Liver (tissue), 9 donors: ENCODE results near the gene SLC29A3. TPM values are rescaled to one million over a fixed set of nuclear protein-coding genes. Genes with fewer than 3 reads are reported as not detected.

Experiments used
- DNase-seq: peaks from one replicate; pipeline ENCODE4 v3.0.0-alpha.2; 2017; ENCODE audit warnings: low spot score
- H3K27ac ChIP-seq, 2 donors: one replicate each; pipeline ENCODE4 v1.7.0; 2013; ENCODE audit warnings: inconsistent platforms in 2 of 2, low read length in 2 of 2, control low read depth in 1 of 2, low read depth in 1 of 2, mild to moderate bottlenecking in 1 of 2
- H3K27me3 ChIP-seq, 4 donors: one replicate each; pipeline versions ENCODE4 v1.6.1 to v1.7.0; 2013; ENCODE audit warnings: low read length in 3 of 4, inconsistent platforms in 1 of 4, mild to moderate bottlenecking in 1 of 4, moderate library complexity in 1 of 4; ENCODE audit not compliant: control insufficient read depth in 4 of 4, insufficient read depth in 4 of 4
- H3K36me3 ChIP-seq, 4 donors: one replicate each; pipeline versions ENCODE4 v1.6.1 to v1.7.0; 2013; ENCODE audit warnings: low read length in 3 of 4, mild to moderate bottlenecking in 3 of 4, low read depth in 1 of 4, moderate library complexity in 1 of 4; ENCODE audit not compliant: control insufficient read depth in 4 of 4, insufficient read depth in 3 of 4
- H3K4me1 ChIP-seq, 4 donors: one replicate each; pipeline versions ENCODE4 v1.6.1 to v1.7.0; 2013; ENCODE audit warnings: low read length in 3 of 4, mild to moderate bottlenecking in 3 of 4, moderate library complexity in 1 of 4; ENCODE audit not compliant: control insufficient read depth in 4 of 4, insufficient read depth in 4 of 4
- H3K4me3 ChIP-seq, 3 donors: one replicate each; pipeline versions ENCODE4 v1.6.1 to v1.7.0; 2013; ENCODE audit warnings: low read length in 3 of 3, control low read depth in 1 of 3, low read depth in 1 of 3, mild to moderate bottlenecking in 1 of 3
- H3K9ac ChIP-seq, 2 donors: one replicate each; pipeline ENCODE4 v1.7.0; 2013; ENCODE audit warnings: low read length in 2 of 2, mild to moderate bottlenecking in 2 of 2, moderate library complexity in 2 of 2, control low read depth in 1 of 2, low read depth in 1 of 2
- H3K9me3 ChIP-seq, 4 donors: one replicate each; pipeline versions ENCODE4 v1.6.1 to v1.7.0; 2013; ENCODE audit warnings: low read length in 3 of 4; ENCODE audit not compliant: control insufficient read depth in 4 of 4
- EGR1 ChIP-seq, 2 donors: IDR thresholded peaks; 2 replicates each; pipeline ENCODE4 v1.6.1; 2016 to 2018; ENCODE audit warnings: antibody characterized with exemption in 2 of 2, low read depth in 2 of 2
- REST ChIP-seq: IDR thresholded peaks from 2 replicates; pipeline ENCODE4 v1.6.1; 2016; ENCODE audit warnings: antibody characterized with exemption, mild to moderate bottlenecking
- YY1 ChIP-seq: IDR thresholded peaks from 2 replicates; pipeline ENCODE4 v1.6.1; 2016; ENCODE audit warnings: antibody characterized with exemption, mild to moderate bottlenecking
- WGBS: extraction: QIAGEN DNeasy Blood & Tissue Kit; methylation state at CpG from one replicate; pipeline ENCODE4 v1.1.7; 2013; 5-methylcytosine and 5-hydroxymethylcytosine counted together
- polyA plus RNA-seq, 2 donors: library from polyadenylated mRNA; stranded (reverse) in 1 of 2; unstranded in 1 of 2; fragments of 200-250 nt in 1 of 2; fragments of >200 nt in 1 of 2; fragmentation: Nextera tagmentation in 1 of 2; extraction: Ambion mirVana in 1 of 2; gene quantifications; one replicate each; pipeline versions ENCODE4 v1.2.1 to v1.2.3, GENCODE V29; 2013 to 2015
- total RNA-seq, 2 donors: library from RNA; depleted of rRNA; stranded (reverse); fragments of >200 nt; gene quantifications; one replicate each; pipeline ENCODE4 v1.2.3, GENCODE V29; 2014
- TF ChIP-seq, protein P1 (sequence below): fragments of 150-350 bp; IDR thresholded peaks from 2 replicates; pipeline ENCODE4 v1.5.1; 2017; ENCODE audit warnings: improper control_type of control experiment, low read depth, low read length; ENCODE audit not compliant: missing input control
- TF ChIP-seq, protein P2 (sequence below): IDR thresholded peaks from 2 replicates; pipeline ENCODE4 v1.6.1; 2016; ENCODE audit warnings: antibody characterized with exemption
- donor health status: healthy.
- donor health status: healthy.
- donor health status: healthy.
- donor health status: healthy.
- donor health status: healthy.

Gene SLC29A3
- total and polyA plus RNA-seq, 4 donors: 3.1 to 11.9 (median 5.3) TPM

DNA sequence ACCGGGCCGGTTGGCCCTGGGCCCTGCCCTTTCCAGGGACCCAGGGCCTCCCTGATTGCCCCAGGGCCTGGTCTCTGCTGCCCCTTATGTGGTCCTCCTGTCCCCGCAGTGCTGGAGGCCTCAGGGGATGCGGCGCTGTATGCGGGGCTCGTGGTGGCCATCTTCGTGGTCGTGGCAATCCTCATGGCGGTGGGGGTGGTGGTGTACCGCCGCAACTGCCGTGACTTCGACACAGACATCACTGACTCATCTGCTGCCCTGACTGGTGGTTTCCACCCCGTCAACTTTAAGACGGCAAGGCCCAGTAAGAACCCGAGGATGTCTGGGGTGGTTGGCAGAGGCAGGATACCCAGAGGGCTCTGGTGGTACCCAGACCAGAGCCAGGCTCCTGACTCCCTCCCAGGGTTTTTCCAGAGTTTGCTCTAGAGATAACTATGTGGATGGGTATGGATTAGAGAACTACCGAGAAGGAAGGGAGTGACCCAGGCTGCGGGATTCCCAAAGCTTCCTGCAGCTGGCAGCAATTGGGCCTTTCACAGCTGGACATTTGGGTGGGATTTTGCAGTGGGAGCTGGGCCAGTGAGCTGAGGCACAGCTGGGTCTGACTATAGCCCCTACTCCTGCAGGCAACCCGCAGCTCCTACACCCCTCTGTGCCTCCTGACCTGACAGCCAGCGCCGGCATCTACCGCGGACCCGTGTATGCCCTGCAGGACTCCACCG lies 28.1 kb upstream of the SLC29A3 start:
- no peak overlapping the region for H3K4me3 ChIP-seq
- WGBS: 89% methylated on average over 26 of the region's 26 CpGs
- H3K27me3 ChIP-seq: no peaks in the 10 kb centered on the region
- no peaks in the 10 kb centered on the region for H3K36me3 ChIP-seq
- peaks cover 10 to 37% (median 29%) of the 10 kb centered on the region in 4 donors for H3K4me1 ChIP-seq
- no peaks in the 10 kb centered on the region for H3K9me3 ChIP-seq
- no peak for DNase-seq
- TF ChIP-seq REST (no peak), YY1 (no peak), EGR1 (IDR thresholded peaks at IDR 0.05; ENCODE audit: low read depth in 2 of 2) (no peak)
- TF ChIP-seq, protein P1, sequence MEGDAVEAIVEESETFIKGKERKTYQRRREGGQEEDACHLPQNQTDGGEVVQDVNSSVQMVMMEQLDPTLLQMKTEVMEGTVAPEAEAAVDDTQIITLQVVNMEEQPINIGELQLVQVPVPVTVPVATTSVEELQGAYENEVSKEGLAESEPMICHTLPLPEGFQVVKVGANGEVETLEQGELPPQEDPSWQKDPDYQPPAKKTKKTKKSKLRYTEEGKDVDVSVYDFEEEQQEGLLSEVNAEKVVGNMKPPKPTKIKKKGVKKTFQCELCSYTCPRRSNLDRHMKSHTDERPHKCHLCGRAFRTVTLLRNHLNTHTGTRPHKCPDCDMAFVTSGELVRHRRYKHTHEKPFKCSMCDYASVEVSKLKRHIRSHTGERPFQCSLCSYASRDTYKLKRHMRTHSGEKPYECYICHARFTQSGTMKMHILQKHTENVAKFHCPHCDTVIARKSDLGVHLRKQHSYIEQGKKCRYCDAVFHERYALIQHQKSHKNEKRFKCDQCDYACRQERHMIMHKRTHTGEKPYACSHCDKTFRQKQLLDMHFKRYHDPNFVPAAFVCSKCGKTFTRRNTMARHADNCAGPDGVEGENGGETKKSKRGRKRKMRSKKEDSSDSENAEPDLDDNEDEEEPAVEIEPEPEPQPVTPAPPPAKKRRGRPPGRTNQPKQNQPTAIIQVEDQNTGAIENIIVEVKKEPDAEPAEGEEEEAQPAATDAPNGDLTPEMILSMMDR: no peak
- TF ChIP-seq, protein P2, sequence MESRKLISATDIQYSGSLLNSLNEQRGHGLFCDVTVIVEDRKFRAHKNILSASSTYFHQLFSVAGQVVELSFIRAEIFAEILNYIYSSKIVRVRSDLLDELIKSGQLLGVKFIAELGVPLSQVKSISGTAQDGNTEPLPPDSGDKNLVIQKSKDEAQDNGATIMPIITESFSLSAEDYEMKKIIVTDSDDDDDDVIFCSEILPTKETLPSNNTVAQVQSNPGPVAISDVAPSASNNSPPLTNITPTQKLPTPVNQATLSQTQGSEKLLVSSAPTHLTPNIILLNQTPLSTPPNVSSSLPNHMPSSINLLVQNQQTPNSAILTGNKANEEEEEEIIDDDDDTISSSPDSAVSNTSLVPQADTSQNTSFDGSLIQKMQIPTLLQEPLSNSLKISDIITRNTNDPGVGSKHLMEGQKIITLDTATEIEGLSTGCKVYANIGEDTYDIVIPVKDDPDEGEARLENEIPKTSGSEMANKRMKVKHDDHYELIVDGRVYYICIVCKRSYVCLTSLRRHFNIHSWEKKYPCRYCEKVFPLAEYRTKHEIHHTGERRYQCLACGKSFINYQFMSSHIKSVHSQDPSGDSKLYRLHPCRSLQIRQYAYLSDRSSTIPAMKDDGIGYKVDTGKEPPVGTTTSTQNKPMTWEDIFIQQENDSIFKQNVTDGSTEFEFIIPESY: no peak
- no peak overlapping the region for H3K27ac ChIP-seq
- no peak overlapping the region for H3K9ac ChIP-seq

DNA sequence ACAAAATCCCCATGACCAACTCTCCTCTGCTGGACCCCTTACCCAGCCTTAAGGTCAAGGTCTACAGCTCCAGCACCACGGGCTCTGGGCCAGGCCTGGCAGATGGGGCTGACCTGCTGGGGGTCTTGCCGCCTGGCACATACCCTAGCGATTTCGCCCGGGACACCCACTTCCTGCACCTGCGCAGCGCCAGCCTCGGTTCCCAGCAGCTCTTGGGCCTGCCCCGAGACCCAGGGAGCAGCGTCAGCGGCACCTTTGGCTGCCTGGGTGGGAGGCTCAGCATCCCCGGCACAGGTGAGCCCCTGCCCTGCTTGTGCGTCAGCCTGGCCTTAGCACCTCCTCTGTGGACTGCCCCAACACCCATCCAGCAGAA lies 27.5 kb upstream of the SLC29A3 start:
- no peaks in the 10 kb centered on the region for H3K9me3 ChIP-seq
- H3K27ac ChIP-seq: no peak overlapping the region
- H3K4me1 ChIP-seq: peaks cover 10 to 37% (median 29%) of the 10 kb centered on the region in 4 donors
- no peaks in the 10 kb centered on the region for H3K36me3 ChIP-seq
- no peak overlapping the region for H3K4me3 ChIP-seq
- no peak for TF ChIP-seq EGR1 (IDR thresholded peaks at IDR 0.05; ENCODE audit: low read depth in 2 of 2)
- TF ChIP-seq REST: no peak
- TF ChIP-seq, protein P1: no peak
- DNase-seq: no peak
- H3K27me3 ChIP-seq: no peaks in the 10 kb centered on the region
- H3K9ac ChIP-seq: no peak overlapping the region
- WGBS: 96% methylated on average over 13 of the region's 13 CpGs
